Thyroid gland (tissue), 4 donors: ENCODE results near the gene NGB.

Experiments used
- CTCF ChIP-seq, 6 experiments: fragments of 200-600 bp in 3 of 6; fragments of 450-650 bp in 3 of 6; sonication (generic) in 3 of 6; IDR thresholded peaks; one replicate each; pipeline ENCODE4 v1.5.1; 2016 to 2019; ENCODE audit warnings: antibody characterized with exemption in 6 of 6, mild to moderate bottlenecking in 2 of 6, inconsistent platforms in 1 of 6, moderate library complexity in 1 of 6
- POLR2A ChIP-seq, 2 donors: fragments of 450-650 bp; IDR thresholded peaks; one replicate each; pipeline ENCODE4 v1.6.1; 2017; ENCODE audit warnings: antibody characterized with exemption in 2 of 2, mild to moderate bottlenecking in 2 of 2, moderate library complexity in 1 of 2

GRCh38 chr14:77271113-77271710 lies at the start of gene NGB:
- no peak for TF ChIP-seq POLR2A (IDR thresholded peaks at IDR 0.05)
- no peak for TF ChIP-seq CTCF (IDR thresholded peaks at IDR 0.05)
